Skin of body (tissue), 2 donors: ENCODE measurements around the gene DSG1. TPM values are rescaled to one million over a fixed set of nuclear protein-coding genes. Genes with fewer than 3 reads are reported as not detected.
"Not testable (repeated sequence)": the region's sequence is repeated elsewhere in the genome, so short reads cannot be mapped to it uniquely, and the experiment has no call there.

Experiments used
- DNase-seq: peaks from one replicate; lab custom pipeline; 2025; lab: John Stamatoyannopoulos, UW
- total RNA-seq: library from RNA; depleted of rRNA; stranded (reverse); fragments of >200 nt; gene quantifications from one replicate; pipeline ENCODE4 v1.2.3, GENCODE V29; 2014

Gene DSG1
- total RNA-seq, 1 donor from 2014 or later = 260 TPM

- DNase-seq = no peak
Observed at GRCh38 chr18:31343454-31343853, 25.5 kb downstream of the DSG1 start.

DNA sequence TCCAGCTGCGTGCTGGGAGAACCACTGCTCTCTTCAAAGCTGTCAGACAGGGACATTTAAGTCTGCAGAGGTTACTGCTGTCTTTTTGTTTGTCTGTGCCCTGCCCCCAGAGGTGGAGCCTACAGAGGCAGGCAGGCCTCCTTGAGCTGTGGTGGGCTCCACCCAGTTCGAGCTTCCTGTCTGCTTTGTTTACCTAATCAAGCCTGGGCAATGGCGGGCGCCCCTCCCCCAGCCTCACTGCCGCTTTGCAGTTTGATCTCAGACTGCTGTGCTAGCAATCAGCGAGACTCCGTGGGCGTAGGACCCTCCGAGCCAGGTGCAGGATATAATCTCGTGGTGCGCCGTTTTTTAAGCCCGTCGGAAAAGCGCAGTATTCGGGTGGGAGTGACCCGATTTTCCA is 35.4 kb downstream of the DSG1 start:
- DNase-seq = not testable (repeated sequence)

DNA sequence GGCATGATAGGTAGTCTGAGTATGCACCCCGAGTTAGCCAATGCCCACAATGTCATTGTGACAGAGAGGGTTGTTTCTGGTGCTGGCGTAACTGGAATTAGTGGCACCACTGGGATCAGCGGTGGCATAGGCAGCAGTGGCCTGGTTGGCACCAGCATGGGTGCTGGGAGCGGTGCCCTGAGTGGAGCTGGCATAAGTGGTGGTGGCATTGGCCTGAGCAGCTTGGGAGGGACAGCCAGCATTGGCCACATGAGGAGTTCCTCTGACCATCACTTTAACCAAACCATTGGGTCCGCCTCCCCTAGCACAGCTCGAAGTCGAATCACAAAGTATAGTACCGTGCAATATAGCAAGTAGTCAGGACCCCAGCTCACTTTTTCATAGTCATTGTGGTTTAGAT is 37.0 kb downstream of the DSG1 start:
- DNase-seq = no peak

DNA sequence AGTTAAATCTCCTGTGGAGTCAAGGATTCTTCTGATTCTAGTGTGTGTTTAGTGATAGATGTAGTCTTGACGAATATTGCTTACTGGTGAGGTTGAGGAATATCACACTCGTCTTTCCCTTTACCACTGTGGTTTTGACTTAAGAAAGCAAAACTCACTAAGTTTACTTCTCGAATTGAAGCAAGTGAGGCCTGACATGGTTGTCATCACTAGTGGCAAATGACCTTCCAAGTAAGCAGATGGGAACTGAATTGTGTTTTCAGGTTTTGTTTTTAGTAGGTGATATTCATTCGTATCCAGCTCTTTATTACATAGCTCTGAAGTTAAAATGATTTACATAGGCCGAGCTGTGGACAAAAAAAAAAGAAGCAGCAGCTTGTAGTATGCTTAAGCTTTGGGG is 38.1 kb downstream of the DSG1 start:
- DNase-seq = no peak

DNA sequence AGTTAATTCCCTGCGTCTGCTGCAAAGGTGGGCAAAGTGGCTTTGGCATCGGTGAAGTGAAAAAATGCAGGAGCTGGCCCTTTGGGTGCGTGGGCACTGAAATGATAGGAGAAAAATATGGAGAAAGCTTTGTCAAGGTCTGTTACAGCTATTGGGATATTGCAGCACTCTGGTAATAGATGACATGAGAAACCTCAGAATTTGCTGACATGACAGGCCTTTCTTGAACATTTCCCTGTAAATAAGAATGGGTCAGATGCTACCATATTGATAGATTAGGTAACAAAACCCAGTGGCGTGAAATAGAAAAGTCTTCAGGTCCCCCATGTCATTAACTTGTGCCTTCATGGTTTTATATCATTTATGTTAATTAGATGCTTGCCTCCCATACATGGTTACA is 46.2 kb downstream of the DSG1 start:
- no peak for DNase-seq

GRCh38 chr18:31369478-31369877 is 51.5 kb downstream of the DSG1 start:
- DNase-seq = no peak

- DNase-seq = no peak
Observed at GRCh38 chr18:31371989-31372388, 54.0 kb downstream of the DSG1 start.

GRCh38 chr18:31373641-31374040 is 55.7 kb downstream of the DSG1 start:
- no peak for DNase-seq

GRCh38 chr18:31376477-31376876 is 58.5 kb downstream of the DSG1 start, which contains the start of gene DSG4:
Gene DSG4 (plus strand): TSS chr18:31376777. CDS start chr18:31376912, 135 bp downstream.
- DNase-seq = no peak

DNA sequence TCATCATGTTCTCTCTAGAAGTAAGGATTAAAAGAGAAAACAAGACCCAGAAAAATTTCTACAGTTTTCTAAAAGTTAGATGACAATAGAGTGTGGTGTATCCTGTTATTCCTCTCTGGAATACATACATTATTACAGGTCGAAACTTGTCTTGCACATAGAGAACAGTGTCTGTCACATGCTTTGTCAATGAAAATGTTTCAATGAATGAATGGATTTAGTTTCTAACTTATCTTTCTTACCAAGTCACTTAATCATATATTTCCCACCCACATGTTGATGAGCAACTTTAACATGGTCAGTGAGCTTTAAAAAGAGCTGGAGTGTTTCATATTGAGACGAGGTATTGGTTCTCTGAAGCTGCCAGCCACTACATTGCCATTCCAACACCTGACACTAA is 63.0 kb downstream of the DSG1 start:
- DNase-seq = no peak

DNA sequence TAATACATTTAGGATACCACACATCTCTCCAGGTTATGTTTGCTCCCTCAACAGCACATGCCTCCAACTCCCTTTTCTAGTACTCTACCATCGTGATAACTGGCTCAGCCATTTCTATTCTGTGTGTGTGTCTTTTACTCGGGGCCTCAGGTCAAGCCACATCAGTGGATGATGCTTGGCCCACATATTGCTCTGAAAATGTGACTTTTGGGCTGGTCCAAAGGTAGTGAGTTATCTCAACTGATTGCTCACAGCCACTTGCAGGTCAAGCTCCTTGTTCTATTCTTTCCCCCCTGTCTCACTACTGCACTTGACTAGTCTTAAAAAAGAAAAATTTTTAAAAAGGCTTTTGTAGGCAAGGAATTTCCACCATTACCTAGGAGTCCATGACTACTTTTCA is 64.1 kb downstream of the DSG1 start:
- DNase-seq = no peak

- no peak for DNase-seq
Observed at GRCh38 chr18:31386741-31387140, 68.8 kb downstream of the DSG1 start.

DNA sequence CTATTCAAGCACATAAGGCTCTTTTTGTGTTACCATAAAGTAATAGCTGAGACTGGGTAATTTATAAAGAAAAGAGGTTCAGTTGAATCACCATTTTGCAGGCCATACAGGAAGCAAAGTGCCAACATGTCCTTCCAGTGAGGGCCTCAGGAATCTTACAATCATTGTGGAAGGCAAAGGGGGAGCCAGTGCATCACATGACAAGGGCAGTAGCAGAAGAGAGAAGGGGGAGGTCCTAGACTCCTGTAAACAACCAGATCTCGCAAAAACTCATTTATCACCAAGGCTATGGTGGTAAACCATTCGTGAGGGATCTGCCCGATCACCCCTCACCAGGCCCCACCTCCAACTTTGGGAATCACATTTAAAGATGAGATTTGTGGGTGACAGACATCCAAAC is 75.3 kb downstream of the DSG1 start:
- no peak for DNase-seq

GRCh38 chr18:31396796-31397612 is 79.0 kb downstream of the DSG1 start:
- DNase-seq = no peak

GRCh38 chr18:31398191-31398590 is 80.2 kb downstream of the DSG1 start:
- DNase-seq = no peak

DNA sequence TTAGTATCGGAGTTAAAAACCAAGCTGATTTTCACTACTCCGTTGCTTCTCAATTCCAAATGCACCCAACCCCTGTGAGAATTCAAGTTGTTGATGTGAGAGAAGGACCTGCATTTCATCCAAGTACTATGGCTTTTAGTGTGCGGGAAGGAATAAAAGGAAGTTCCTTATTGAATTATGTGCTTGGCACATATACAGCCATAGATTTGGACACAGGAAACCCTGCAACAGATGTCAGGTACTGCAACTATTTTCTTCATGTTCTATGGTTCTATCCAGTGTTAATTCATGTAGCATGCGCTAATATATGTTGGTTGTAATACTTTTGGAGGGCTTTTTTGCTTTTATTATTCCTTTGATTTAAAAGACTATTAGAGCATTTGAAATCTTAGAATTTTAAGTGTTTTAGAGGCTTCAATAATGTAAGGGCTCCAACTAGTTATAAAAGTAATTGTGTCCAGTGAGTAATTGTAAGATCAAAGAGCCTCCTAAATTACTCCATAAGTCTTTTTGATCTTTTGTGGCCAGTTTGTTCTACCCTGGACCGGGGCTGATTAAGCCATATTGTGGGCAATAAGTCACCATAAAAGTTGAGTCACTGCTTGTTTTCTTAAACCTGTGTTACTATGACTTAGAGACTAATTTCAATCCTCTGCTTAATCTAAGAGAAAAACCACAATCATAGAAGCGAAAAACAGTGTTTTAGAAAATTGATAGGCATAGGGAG is 81.5 kb downstream of the DSG1 start:
- DNase-seq = no peak

DNA sequence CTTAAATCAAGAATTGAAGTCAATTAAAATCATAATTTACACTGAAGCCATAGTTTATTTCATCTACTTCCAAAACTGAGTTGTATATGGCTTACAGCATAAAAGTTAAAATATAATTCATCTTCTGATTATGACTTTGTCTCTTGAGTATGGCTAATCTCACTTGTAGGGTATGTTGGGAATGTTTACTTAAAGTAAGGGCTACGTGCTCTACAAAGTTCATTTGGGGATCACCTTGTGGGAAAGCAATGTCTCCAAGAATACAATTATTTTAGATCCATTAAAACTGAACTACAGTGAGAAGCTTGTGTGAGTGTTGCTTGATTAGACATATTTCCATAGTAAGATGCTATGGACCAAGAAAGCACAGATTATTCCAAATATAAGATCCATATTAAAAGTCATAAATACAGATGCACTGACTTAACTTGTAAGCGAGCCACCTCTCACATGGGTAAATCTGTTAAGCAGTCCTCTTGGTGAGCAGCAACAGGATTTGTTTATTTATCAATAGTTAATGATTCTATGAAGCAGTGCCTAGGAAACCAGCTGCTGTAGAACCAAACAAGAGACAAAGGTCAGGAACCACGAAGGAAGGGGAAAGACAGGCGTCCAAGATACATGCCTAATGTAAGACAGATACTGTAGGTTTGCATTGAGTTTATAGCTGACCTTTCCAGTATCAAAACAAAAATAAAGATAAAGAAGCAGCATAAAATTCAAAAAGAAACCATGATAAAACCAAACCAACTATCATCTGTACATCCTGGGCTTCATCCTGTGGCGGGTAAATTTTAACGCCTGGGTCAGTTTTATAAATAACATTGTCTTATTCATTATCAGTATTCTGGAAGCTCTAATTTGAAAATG is 83.4 kb downstream of the DSG1 start:
- DNase-seq = no peak

- DNase-seq = no peak
Observed at GRCh38 chr18:31402026-31402373, 84.0 kb downstream of the DSG1 start.

GRCh38 chr18:31403409-31403808 is 85.4 kb downstream of the DSG1 start:
- no peak for DNase-seq
